Loucy (cell line): ENCODE measurements around the gene HOXA11.

ENCODE experiments used
- H2AFZ ChIP-seq: fragments of 200-600 bp; sonication (generic); 2 replicates; pipeline ENCODE4 v1.6.0; 2016; ENCODE audit warnings: antibody characterized with exemption, mild to moderate bottlenecking, low read length, moderate library complexity
- H3F3A ChIP-seq: fragments of 200-600 bp; 2 replicates; pipeline ENCODE4 v1.6.0; 2016; ENCODE audit warnings: antibody characterized with exemption, low read depth, mild to moderate bottlenecking
- H3K27me3 ChIP-seq: fragments of 200-600 bp; sonication (generic); 2 replicates; pipeline ENCODE4 v1.6.1; 2014; ENCODE audit warnings: low read length, mild to moderate bottlenecking; ENCODE audit not compliant: insufficient read depth, poor library complexity, severe bottlenecking
- H3K36me3 ChIP-seq: fragments of 200-600 bp; sonication (generic); 2 replicates; pipeline ENCODE4 v1.6.1; 2016; ENCODE audit warnings: low read length; ENCODE audit not compliant: insufficient read depth
- H3K4me1 ChIP-seq: fragments of 200-600 bp; sonication (generic); 2 replicates; pipeline ENCODE4 v1.5.1; 2014; ENCODE audit warnings: low read length, mild to moderate bottlenecking; ENCODE audit not compliant: insufficient read depth, poor library complexity, severe bottlenecking
- H3K4me2 ChIP-seq: fragments of 200-600 bp; sonication (generic); 2 replicates; pipeline ENCODE4 v1.6.0; 2014; ENCODE audit warnings: antibody characterized with exemption, low read length, low read depth, mild to moderate bottlenecking; ENCODE audit not compliant: poor library complexity, severe bottlenecking
- H3K4me3 ChIP-seq: fragments of 200-600 bp; sonication (generic); 2 replicates; pipeline ENCODE4 v1.5.1; 2014; ENCODE audit warnings: low read length, mild to moderate bottlenecking, mixed read lengths; ENCODE audit not compliant: poor library complexity, severe bottlenecking
- H3K79me2 ChIP-seq: fragments of 200-600 bp; sonication (generic); 2 replicates; pipeline ENCODE4 v1.6.1; 2014; ENCODE audit warnings: low read length; ENCODE audit not compliant: insufficient read depth
- H3K9ac ChIP-seq: fragments of 200-600 bp; sonication (generic); 2 replicates; pipeline ENCODE4 v1.6.0; 2014; ENCODE audit warnings: mild to moderate bottlenecking, low read depth, low read length, moderate library complexity; ENCODE audit not compliant: poor library complexity, severe bottlenecking
- H3K9me2 ChIP-seq: fragments of 200-600 bp; sonication (generic); replicated peaks from 2 replicates; pipeline ENCODE4 v1.6.1; 2016; ENCODE audit warnings: low read depth, low read length, mixed read lengths
- H3K9me3 ChIP-seq: fragments of 200-600 bp; sonication (generic); 2 replicates; pipeline ENCODE4 v1.6.1; 2014; ENCODE audit warnings: mild to moderate bottlenecking, antibody characterized with exemption, low read length, low read depth; ENCODE audit not compliant: insufficient read depth
- H4K20me1 ChIP-seq: fragments of 200-600 bp; sonication (generic); 2 replicates; pipeline ENCODE4 v1.6.0; 2014; ENCODE audit warnings: antibody characterized with exemption, low read length, mild to moderate bottlenecking; ENCODE audit not compliant: insufficient read depth, poor library complexity, severe bottlenecking
- CTCF ChIP-seq: fragments of 200-600 bp; sonication (generic); conservative IDR thresholded peaks from 2 replicates; pipeline ENCODE4 v1.5.1; 2014; ENCODE audit warnings: mild to moderate bottlenecking, antibody characterized with exemption, low read length
- EZH2phosphoT487 ChIP-seq: fragments of 200-600 bp; IDR thresholded peaks from 2 replicates; pipeline ENCODE4 v1.6.1; 2018; ENCODE audit warnings: antibody characterized with exemption, mild to moderate bottlenecking, moderate library complexity, borderline replicate concordance

Gene HOXA11

DNA sequence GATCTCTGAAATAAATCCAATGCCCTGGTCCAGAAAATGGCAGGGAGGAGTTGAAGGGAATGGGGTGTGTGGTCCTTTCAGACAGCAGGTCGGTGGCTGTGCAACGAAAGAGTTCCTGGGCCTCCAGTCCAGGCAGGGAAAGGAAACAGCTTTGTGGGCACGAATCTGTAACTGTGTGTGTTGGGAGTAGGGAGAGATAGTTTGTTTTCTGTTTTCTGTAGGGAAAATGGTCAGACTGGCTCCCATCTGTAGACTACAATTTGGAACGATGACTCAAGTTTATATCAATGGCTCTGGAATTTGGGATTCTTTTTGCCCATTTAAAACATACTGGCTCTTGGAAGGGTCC, 17.1 kb downstream of the HOXA11 start:
- H2AFZ ChIP-seq = no peak overlapping the region
- H3F3A ChIP-seq = peaks cover 7% of the 10 kb centered on the region; the same call in 1 of the 2 replicates
- H3K27me3 ChIP-seq = peaks cover 72% of the 10 kb centered on the region
- H3K36me3 ChIP-seq = peaks cover 64% of the 10 kb centered on the region
- H3K9me2 ChIP-seq = no peaks in the 10 kb centered on the region
- peaks cover 71% of the 10 kb centered on the region for H4K20me1 ChIP-seq
- peak overlapping the region; percentile 99 for H3K9ac ChIP-seq
- no peak for TF ChIP-seq CTCF
- no peak for TF ChIP-seq EZH2phosphoT487
- H3K9me3 ChIP-seq = no peaks in the 10 kb centered on the region
- H3K4me1 ChIP-seq = peaks cover 10% of the 10 kb centered on the region
- peak overlapping the region; percentile 98 for H3K4me2 ChIP-seq
- peaks cover 96% of the 10 kb centered on the region for H3K79me2 ChIP-seq
- H3K4me3 ChIP-seq = peak overlapping the region; percentile 94

DNA sequence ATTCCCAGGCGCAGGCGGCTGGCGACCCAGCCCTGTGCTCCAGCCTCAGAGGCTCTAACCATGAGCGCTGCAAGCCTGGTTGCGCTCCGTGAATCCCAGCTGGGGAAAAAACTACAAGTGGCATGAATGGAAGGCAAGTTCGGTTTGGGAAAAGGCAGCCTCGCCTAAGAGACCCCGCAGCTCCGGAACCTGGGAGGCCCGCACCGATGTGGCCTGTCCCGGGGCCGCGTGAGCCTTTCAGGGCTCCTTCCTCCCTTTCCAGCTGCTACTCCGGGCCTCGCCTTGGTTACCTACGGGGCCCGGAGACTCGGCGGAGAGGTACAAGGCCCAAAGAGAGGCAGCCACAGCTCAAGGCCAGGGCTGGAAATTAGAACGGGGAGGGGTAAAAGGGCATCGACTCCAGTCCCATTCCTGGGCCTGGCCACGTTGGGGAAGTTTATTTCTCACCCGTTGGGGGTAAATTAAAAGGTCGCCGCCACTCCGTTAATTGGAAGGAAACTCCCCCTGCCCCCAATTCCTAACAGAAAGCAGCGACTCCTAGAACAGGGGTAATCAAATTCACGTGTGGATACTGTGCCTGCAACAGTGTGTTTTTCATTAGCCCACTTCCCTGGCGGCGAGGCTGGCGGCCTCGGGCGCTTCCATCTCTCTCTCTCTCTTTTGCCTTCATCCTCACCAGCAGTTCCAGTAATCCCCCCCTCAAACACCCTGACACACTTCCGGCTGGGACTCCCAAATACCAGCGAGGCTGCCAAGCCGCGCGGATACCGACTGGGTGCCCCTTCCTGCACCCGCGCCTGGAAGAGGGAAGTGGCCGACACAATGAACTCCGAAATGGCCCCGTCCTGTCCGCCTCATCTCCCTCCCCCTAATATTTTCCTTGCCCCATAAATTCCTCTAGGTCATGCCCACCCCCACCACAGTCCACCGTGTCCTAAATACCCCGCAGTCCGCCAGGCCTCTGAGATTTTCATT, 18.2 kb downstream of the HOXA11 start:
- Histone ChIP-seq H3F3A (peaks cover 16% of the 10 kb centered on the region; the same call in 1 of the 2 replicates), H3K4me3 (peak overlapping the region; percentile 94), H2AFZ (no peak overlapping the region), H3K79me2 (peaks cover 96% of the 10 kb centered on the region), H3K9ac (peak overlapping the region; percentile 99), H3K9me3 (no peaks in the 10 kb centered on the region), H3K27me3 (peaks cover 80% of the 10 kb centered on the region), H3K4me1 (peaks cover 10% of the 10 kb centered on the region), H3K36me3 (peaks cover 62% of the 10 kb centered on the region), H3K4me2 (peak overlapping the region; percentile 98), H3K9me2 (no peaks in the 10 kb centered on the region), H4K20me1 (peaks cover 72% of the 10 kb centered on the region)
- TF ChIP-seq CTCF (no peak), EZH2phosphoT487 (no peak)

- H3K79me2 ChIP-seq = peaks cover 96% of the 10 kb centered on the region
- no peak overlapping the region for H2AFZ ChIP-seq
- H3K9me2 ChIP-seq = no peaks in the 10 kb centered on the region
- peak overlapping the region; percentile 99 for H3K9ac ChIP-seq
- TF ChIP-seq CTCF = no peak
- no peak for TF ChIP-seq EZH2phosphoT487
- H3K4me3 ChIP-seq = peak overlapping the region; percentile 94
- peaks cover 10% of the 10 kb centered on the region for H3K4me1 ChIP-seq
- no peaks in the 10 kb centered on the region for H3K9me3 ChIP-seq
- peaks cover 73% of the 10 kb centered on the region for H3K27me3 ChIP-seq
- H3K4me2 ChIP-seq = peak overlapping the region; percentile 98
- H3F3A ChIP-seq = peaks cover 17% of the 10 kb centered on the region; the same call in 1 of the 2 replicates
- H3K36me3 ChIP-seq = peaks cover 54% of the 10 kb centered on the region
- H4K20me1 ChIP-seq = peaks cover 66% of the 10 kb centered on the region
Measured at GRCh38 chr7:27165996-27166530, 19.0 kb downstream of the HOXA11 start.
